ENCODE measurements around the gene SARS1.

Gene SARS1

DNA sequence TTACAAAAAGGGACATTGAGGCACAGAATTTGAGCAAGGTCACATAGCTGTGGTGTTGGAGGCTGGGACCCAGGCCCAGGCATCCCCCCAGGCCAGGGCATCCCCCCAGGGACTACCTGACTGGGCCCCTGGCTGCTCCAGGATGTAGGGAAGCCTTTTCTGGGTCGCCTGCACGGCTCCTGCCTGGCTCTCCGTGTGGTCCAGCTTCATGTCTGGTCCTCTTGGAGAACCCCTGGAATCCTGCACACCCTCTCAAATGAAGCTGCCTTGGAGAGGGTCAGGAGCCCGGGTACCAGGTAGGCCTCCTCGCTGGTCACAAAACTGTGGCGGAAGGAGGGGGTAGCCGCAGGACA is 34.7 kb downstream of the SARS1 start:
- Histone ChIP-seq H3K9me3 (ENCODE audit: severe bottlenecking) (no peaks in the 10 kb centered on the region), H3K27me3 (ENCODE audit: insufficient read depth, poor library complexity, severe bottlenecking) (no peaks in the 10 kb centered on the region), H3K4me3 (ENCODE audit: severe bottlenecking) (no peak overlapping the region), H3K27ac (ENCODE audit: poor library complexity, severe bottlenecking) (no peak overlapping the region), H3K36me3 (ENCODE audit: low read depth) (0 out of 2 replicates have a peak, but pooled peaks cover 3% of the 10 kb centered on the region), H3K4me1 (ENCODE audit: insufficient read depth, poor library complexity, severe bottlenecking) (peaks cover 5% of the 10 kb centered on the region)
- no peak for ATAC-seq (ENCODE audit: low read depth)
- TF ChIP-seq, protein P1, sequence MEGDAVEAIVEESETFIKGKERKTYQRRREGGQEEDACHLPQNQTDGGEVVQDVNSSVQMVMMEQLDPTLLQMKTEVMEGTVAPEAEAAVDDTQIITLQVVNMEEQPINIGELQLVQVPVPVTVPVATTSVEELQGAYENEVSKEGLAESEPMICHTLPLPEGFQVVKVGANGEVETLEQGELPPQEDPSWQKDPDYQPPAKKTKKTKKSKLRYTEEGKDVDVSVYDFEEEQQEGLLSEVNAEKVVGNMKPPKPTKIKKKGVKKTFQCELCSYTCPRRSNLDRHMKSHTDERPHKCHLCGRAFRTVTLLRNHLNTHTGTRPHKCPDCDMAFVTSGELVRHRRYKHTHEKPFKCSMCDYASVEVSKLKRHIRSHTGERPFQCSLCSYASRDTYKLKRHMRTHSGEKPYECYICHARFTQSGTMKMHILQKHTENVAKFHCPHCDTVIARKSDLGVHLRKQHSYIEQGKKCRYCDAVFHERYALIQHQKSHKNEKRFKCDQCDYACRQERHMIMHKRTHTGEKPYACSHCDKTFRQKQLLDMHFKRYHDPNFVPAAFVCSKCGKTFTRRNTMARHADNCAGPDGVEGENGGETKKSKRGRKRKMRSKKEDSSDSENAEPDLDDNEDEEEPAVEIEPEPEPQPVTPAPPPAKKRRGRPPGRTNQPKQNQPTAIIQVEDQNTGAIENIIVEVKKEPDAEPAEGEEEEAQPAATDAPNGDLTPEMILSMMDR (IDR thresholded peaks at IDR 0.05; ENCODE audit: poor library complexity, severe bottlenecking): no peak
- no peak for DNase-seq (ENCODE audit: low spot score)

DNA sequence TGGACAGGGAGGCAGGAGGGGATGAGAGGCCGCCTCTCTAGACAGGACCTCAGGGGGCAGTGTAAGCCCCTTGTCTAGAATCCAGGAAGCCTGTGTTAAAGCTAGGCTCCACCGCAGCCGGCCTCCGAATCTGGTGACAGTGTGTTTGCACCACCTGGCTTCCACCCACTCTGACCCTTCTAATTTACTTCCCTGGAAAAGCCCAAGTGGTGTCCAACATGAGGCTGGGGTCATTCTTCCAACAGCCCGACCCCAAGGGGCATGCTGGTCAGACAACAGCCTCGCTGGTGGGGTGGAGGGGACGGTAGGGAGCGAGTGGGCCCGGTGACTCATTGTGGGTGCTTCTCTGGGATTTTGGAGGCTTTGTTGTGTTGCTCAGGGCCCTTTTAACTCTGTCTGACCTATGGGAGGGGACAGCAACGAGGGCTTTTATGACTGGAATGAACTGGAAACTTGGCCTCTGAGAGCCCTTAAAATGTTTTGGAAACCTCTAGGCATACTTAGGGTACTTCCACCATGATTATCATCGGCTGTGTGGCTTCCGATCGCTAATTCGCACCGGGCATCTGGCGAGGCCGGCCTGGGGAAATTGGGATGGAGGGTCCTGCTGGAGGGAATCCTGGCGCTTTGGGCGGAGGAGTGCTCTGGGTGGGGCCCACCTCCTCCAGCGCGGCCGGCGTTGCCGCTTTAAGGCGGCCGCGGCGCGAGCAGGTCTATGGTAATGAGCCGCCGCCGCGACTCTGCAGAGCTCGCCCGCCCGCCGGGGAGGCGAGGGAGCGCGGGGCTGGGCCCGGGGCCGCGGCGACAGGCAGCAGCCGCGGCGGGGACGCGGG is 35.3 kb downstream of the SARS1 start, which contains the start of gene CELSR2:
CELSR2 (plus strand) TSS at position 743 of the 833 bp plus-strand sequence. CDS start 541 bp downstream, outside the sequence.
- Histone ChIP-seq H3K36me3 (ENCODE audit: low read depth) (0 out of 2 replicates have a peak, but pooled peaks cover 3% of the 10 kb centered on the region), H3K27me3 (ENCODE audit: insufficient read depth, poor library complexity, severe bottlenecking) (no peaks in the 10 kb centered on the region), H3K9me3 (ENCODE audit: severe bottlenecking) (no peaks in the 10 kb centered on the region), H3K4me1 (ENCODE audit: insufficient read depth, poor library complexity, severe bottlenecking) (peaks cover 11% of the 10 kb centered on the region), H3K27ac (ENCODE audit: poor library complexity, severe bottlenecking) (peak within 1 kb of the TSS; percentile 28), H3K4me3 (ENCODE audit: severe bottlenecking) (peak within 1 kb of the TSS; percentile 62)
- peak; percentile 74 for ATAC-seq (ENCODE audit: low read depth)
- TF ChIP-seq, protein P1 (IDR thresholded peaks at IDR 0.05; ENCODE audit: poor library complexity, severe bottlenecking): no peak
- no peak for DNase-seq (ENCODE audit: low spot score)

DNA sequence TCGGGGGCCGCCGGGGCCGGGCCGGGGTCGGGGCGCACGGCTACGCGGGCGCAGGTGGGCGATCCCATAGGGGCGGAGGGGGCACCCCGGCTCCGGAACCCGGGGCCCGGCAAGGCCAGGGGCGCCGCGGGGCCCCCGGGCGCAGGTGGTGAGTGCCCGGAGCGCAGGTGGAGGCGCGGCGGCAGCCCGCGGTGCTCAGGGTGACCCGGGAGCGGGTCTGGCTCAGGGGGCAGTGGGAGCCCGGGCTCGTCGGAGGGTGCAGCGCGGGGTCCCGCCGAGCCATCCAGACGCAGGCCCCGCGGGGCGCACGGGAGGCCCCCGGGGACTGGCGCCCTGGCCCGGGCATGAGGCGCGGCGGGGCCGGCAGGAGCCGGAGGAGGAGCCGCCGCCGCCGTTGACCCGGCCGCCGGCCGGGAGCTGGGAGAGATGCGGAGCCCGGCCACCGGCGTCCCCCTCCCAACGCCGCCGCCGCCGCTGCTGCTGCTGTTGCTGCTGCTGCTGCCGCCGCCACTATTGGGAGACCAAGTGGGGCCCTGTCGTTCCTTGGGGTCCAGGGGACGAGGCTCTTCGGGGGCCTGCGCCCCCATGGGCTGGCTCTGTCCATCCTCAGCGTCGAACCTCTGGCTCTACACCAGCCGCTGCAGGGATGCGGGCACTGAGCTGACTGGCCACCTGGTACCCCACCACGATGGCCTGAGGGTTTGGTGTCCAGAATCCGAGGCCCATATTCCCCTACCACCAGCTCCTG is 36.1 kb downstream of the SARS1 start:
- H3K4me3 ChIP-seq (ENCODE audit: severe bottlenecking): peak overlapping the region; percentile 62
- ATAC-seq (ENCODE audit: low read depth) (peak; percentile 15; the same call in 1 of the 3 replicates), DNase-seq (ENCODE audit: low spot score) (no peak)
- no peaks in the 10 kb centered on the region for H3K9me3 ChIP-seq (ENCODE audit: severe bottlenecking)
- H3K36me3 ChIP-seq (ENCODE audit: low read depth): 0 out of 2 replicates have a peak, but pooled peaks cover 3% of the 10 kb centered on the region
- peak overlapping the region; percentile 28 for H3K27ac ChIP-seq (ENCODE audit: poor library complexity, severe bottlenecking)
- peaks cover 19% of the 10 kb centered on the region for H3K4me1 ChIP-seq (ENCODE audit: insufficient read depth, poor library complexity, severe bottlenecking)
- TF ChIP-seq, protein P1 (IDR thresholded peaks at IDR 0.05; ENCODE audit: poor library complexity, severe bottlenecking): no peak
- H3K27me3 ChIP-seq (ENCODE audit: insufficient read depth, poor library complexity, severe bottlenecking): no peaks in the 10 kb centered on the region

DNA sequence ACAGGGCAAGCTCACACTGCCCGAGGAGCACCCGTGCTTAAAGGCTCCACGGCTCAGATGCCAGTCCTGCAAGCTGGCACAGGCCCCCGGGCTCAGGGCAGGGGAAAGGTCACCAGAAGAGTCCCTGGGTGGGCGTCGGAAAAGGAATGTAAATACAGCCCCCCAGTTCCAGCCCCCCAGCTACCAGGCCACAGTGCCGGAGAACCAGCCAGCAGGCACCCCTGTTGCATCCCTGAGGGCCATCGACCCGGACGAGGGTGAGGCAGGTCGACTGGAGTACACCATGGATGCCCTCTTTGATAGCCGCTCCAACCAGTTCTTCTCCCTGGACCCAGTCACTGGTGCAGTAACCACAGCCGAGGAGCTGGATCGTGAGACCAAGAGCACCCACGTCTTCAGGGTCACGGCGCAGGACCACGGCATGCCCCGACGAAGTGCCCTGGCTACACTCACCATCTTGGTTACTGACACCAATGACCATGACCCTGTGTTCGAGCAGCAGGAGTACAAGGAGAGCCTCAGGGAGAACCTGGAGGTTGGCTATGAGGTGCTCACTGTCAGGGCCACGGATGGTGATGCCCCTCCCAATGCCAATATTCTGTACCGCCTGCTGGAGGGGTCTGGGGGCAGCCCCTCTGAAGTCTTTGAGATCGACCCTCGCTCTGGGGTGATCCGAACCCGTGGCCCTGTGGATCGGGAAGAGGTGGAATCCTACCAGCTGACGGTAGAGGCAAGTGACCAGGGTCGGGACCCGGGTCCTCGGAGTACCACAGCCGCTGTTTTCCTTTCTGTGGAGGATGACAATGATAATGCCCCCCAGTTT is 36.9 kb downstream of the SARS1 start:
- DNase-seq (ENCODE audit: low spot score) (no peak), ATAC-seq (ENCODE audit: low read depth) (no peak)
- H3K9me3 ChIP-seq (ENCODE audit: severe bottlenecking): no peaks in the 10 kb centered on the region
- H3K4me3 ChIP-seq (ENCODE audit: severe bottlenecking): peak overlapping the region; percentile 62
- no peak overlapping the region for H3K27ac ChIP-seq (ENCODE audit: poor library complexity, severe bottlenecking)
- H3K36me3 ChIP-seq (ENCODE audit: low read depth): 0 out of 2 replicates have a peak, but pooled peaks cover 3% of the 10 kb centered on the region
- TF ChIP-seq, protein P1 (IDR thresholded peaks at IDR 0.05; ENCODE audit: poor library complexity, severe bottlenecking): no peak
- H3K4me1 ChIP-seq (ENCODE audit: insufficient read depth, poor library complexity, severe bottlenecking): peaks cover 24% of the 10 kb centered on the region
- no peaks in the 10 kb centered on the region for H3K27me3 ChIP-seq (ENCODE audit: insufficient read depth, poor library complexity, severe bottlenecking)
